IMR-90 (cell line): ENCODE results near the gene XYLB. TPM values are rescaled to one million over a fixed set of nuclear protein-coding genes. Genes with fewer than 3 reads are reported as not detected.

Source experiments
- ATAC-seq: fragments of 200-7000 bp; cut with Tn5 transposase; 2 replicates; pipeline ENCODE4 v1.9.1; 2020; ENCODE audit warnings: low read depth, mild to moderate bottlenecking, moderate library complexity
- BruUV-seq: library from RNA; stranded (reverse); fragments of 400-500 nt; replicated peaks from 2 replicates; lab custom pipeline; 2021; lab: Mats Ljungman, UMichigan
- CTCF ChIA-PET: fragments of 300-600 bp; formaldehyde crosslinking; extraction: SDS; loops from one replicate; lab custom pipeline; 2021; ENCODE audit warnings: antibody characterized with exemption; lab: Yijun Ruan, JAX
- POLR2A ChIA-PET: fragments of 300-600 bp; sonication (Branson Sonifier 250); formaldehyde crosslinking; loops from one replicate; lab custom pipeline; 2022; ENCODE audit warnings: antibody characterized with exemption; ENCODE audit not compliant: unreplicated experiment; lab: Charles Lee
- DNase-seq: peaks from one replicate; pipeline ENCODE4 v3.0.0; 2013
- H2AFZ ChIP-seq: replicated peaks from 2 replicates; pipeline ENCODE3; 2013; ENCODE audit warnings: low read length, mild to moderate bottlenecking; ENCODE audit not compliant: poor library complexity
- H2AK5ac ChIP-seq: 2 replicates; pipeline ENCODE4 v1.6.1; 2013; ENCODE audit warnings: low read depth, low read length, inconsistent platforms
- H2AK9ac ChIP-seq: replicated peaks from 2 replicates; pipeline ENCODE3; 2013; ENCODE audit warnings: mild to moderate bottlenecking, low read depth, low read length, moderate library complexity; ENCODE audit not compliant: poor library complexity
- H2BK120ac ChIP-seq: 2 replicates; pipeline ENCODE4 v1.6.1; 2013; ENCODE audit warnings: low read depth, low read length, inconsistent platforms
- H2BK15ac ChIP-seq: 3 replicates; pipeline ENCODE4 v1.6.1; 2013; ENCODE audit warnings: low read depth, low read length, inconsistent platforms
- H2BK20ac ChIP-seq: 2 replicates; pipeline ENCODE4 v1.6.1; 2013; ENCODE audit warnings: low read depth, mild to moderate bottlenecking, inconsistent platforms, low read length, moderate library complexity
- H2BK5ac ChIP-seq: 2 replicates; pipeline ENCODE4 v1.6.1; 2013; ENCODE audit warnings: mild to moderate bottlenecking, low read depth, low read length, inconsistent platforms; ENCODE audit not compliant: poor library complexity, severe bottlenecking
- H3K14ac ChIP-seq: replicated peaks from 2 replicates; pipeline ENCODE4 v1.6.1; 2013; ENCODE audit warnings: low read depth, low read length, inconsistent platforms
- H3K18ac ChIP-seq: 2 replicates; pipeline ENCODE4 v1.6.1; 2013; ENCODE audit warnings: low read depth, low read length, control low read depth
- H3K23ac ChIP-seq: 2 replicates; pipeline ENCODE4 v1.6.1; 2013; ENCODE audit warnings: low read depth, low read length, inconsistent platforms
- H3K27ac ChIP-seq: 2 replicates; pipeline ENCODE4 v1.5.1; 2013; ENCODE audit warnings: mild to moderate bottlenecking, control low read depth, low read length; ENCODE audit not compliant: insufficient read depth
- H3K27me3 ChIP-seq: 2 replicates; pipeline ENCODE4 v1.6.1; 2013; ENCODE audit warnings: low read length; ENCODE audit not compliant: control insufficient read depth, insufficient read depth
- H3K36me3 ChIP-seq: 2 replicates; pipeline ENCODE4 v1.6.1; 2013; ENCODE audit warnings: low read length, mixed read lengths; ENCODE audit not compliant: control insufficient read depth, insufficient read depth
- H3K4ac ChIP-seq: 2 replicates; pipeline ENCODE4 v1.6.1; 2013; ENCODE audit warnings: low read depth, low read length, inconsistent platforms
- H3K4me1 ChIP-seq: 2 replicates; pipeline ENCODE4 v1.6.1; 2013; ENCODE audit warnings: low read length, mixed read lengths; ENCODE audit not compliant: control insufficient read depth, insufficient read depth
- H3K4me2 ChIP-seq: 2 replicates; pipeline ENCODE4 v1.6.1; 2013; ENCODE audit warnings: low read depth, mild to moderate bottlenecking, control low read depth, low read length, moderate library complexity
- H3K4me3 ChIP-seq: 2 replicates; pipeline ENCODE4 v1.5.1; 2013; ENCODE audit warnings: low read depth, mild to moderate bottlenecking, control low read depth, low read length, moderate library complexity; ENCODE audit not compliant: insufficient read depth
- H3K56ac ChIP-seq: 2 replicates; pipeline ENCODE4 v1.6.1; 2013; ENCODE audit warnings: low read length, inconsistent platforms; ENCODE audit not compliant: insufficient read depth; ENCODE audit errors: extremely low read depth
- H3K79me1 ChIP-seq, 2 experiments: 2 replicates each; pipeline ENCODE4 v1.6.1; 2013; ENCODE audit warnings: low read length in 2 of 2, inconsistent platforms in 1 of 2, low read depth in 1 of 2
- H3K9ac ChIP-seq: 2 replicates; pipeline ENCODE4 v1.6.1; 2013; ENCODE audit warnings: low read depth, low read length, control low read depth
- H3K9me1 ChIP-seq: 2 replicates; pipeline ENCODE4 v1.6.1; 2013; ENCODE audit warnings: low read length, inconsistent platforms; ENCODE audit not compliant: insufficient read depth
- H3K9me3 ChIP-seq: 2 replicates; pipeline ENCODE4 v1.6.1; 2013; ENCODE audit warnings: low read length; ENCODE audit not compliant: control insufficient read depth, insufficient read depth
- H4K20me1 ChIP-seq: 2 replicates; pipeline ENCODE4 v1.6.1; 2013; ENCODE audit warnings: low read length, inconsistent platforms; ENCODE audit not compliant: insufficient read depth
- H4K5ac ChIP-seq: 2 replicates; pipeline ENCODE4 v1.6.1; 2013; ENCODE audit warnings: mild to moderate bottlenecking, low read depth, low read length, control low read depth
- H4K8ac ChIP-seq, 2 experiments: 2 replicates each; pipeline ENCODE4 v1.6.1; 2013; ENCODE audit warnings: low read depth in 2 of 2, low read length in 2 of 2, control low read depth in 1 of 2, inconsistent platforms in 1 of 2
- H4K91ac ChIP-seq: 2 replicates; pipeline ENCODE4 v1.6.1; 2013; ENCODE audit warnings: low read depth, low read length, inconsistent platforms; ENCODE audit not compliant: insufficient read depth
- BHLHE40 ChIP-seq: fragments of 150-350 bp; IDR thresholded peaks from 2 replicates; pipeline ENCODE4 v1.6.1; 2016; ENCODE audit warnings: mild to moderate bottlenecking, low read depth, low read length
- CEBPB ChIP-seq: IDR thresholded peaks from 2 replicates; pipeline ENCODE4 v1.6.1; 2012; ENCODE audit warnings: low read depth, low read length, improper control_type of control experiment
- CHD1 ChIP-seq: IDR thresholded peaks from 2 replicates; pipeline ENCODE4 v1.6.1; 2012; ENCODE audit warnings: low read depth, low read length, improper control_type of control experiment
- FOS ChIP-seq: fragments of 150-350 bp; IDR thresholded peaks from 2 replicates; pipeline ENCODE4 v1.6.1; 2016; ENCODE audit warnings: low read depth, low read length
- MAFK ChIP-seq: IDR thresholded peaks from 2 replicates; pipeline ENCODE4 v1.6.1; 2012; ENCODE audit warnings: low read depth, low read length, improper control_type of control experiment
- MAZ ChIP-seq: IDR thresholded peaks from 2 replicates; pipeline ENCODE4 v1.6.1; 2012; ENCODE audit warnings: low read depth, mild to moderate bottlenecking, low read length, improper control_type of control experiment, moderate library complexity, borderline replicate concordance
- MXI1 ChIP-seq: IDR thresholded peaks from 2 replicates; pipeline ENCODE4 v1.6.1; 2012; ENCODE audit warnings: low read depth, mild to moderate bottlenecking, low read length, moderate library complexity, borderline replicate concordance
- NFE2L2 ChIP-seq: fragments of 150-350 bp; IDR thresholded peaks from 2 replicates; pipeline ENCODE4 v1.6.1; 2016; ENCODE audit warnings: low read depth, mild to moderate bottlenecking, low read length
- POLR2A ChIP-seq: IDR thresholded peaks from 2 replicates; pipeline ENCODE4 v1.6.1; 2012; ENCODE audit warnings: mild to moderate bottlenecking, low read depth, low read length
- RAD21 ChIP-seq: IDR thresholded peaks from 2 replicates; pipeline ENCODE4 v1.6.1; 2012; ENCODE audit warnings: low read length, improper control_type of control experiment
- RCOR1 ChIP-seq: IDR thresholded peaks from 2 replicates; pipeline ENCODE4 v1.6.1; 2012; ENCODE audit warnings: mild to moderate bottlenecking, low read length, improper control_type of control experiment; ENCODE audit not compliant: insufficient replicate concordance
- RFX5 ChIP-seq: IDR thresholded peaks from 2 replicates; pipeline ENCODE4 v1.8.0; 2012; ENCODE audit warnings: low read depth, mild to moderate bottlenecking, low read length, moderate library complexity
- SMC3 ChIP-seq: fragments of 150-350 bp; IDR thresholded peaks from 2 replicates; pipeline ENCODE4 v1.6.1; 2016; ENCODE audit warnings: low read depth, mild to moderate bottlenecking, antibody characterized with exemption, low read length, moderate library complexity
- USF2 ChIP-seq: fragments of 150-350 bp; IDR thresholded peaks from 2 replicates; pipeline ENCODE4 v1.6.1; 2017; ENCODE audit warnings: mild to moderate bottlenecking, antibody characterized with exemption, low read length, low read depth
- WGBS, 2 experiments: methylation state at CpG; one replicate each; pipeline versions ENCODE4 v1.1.5 to v1.1.7; 2013; ENCODE audit warnings: missing lambda C conversion rate in 2 of 2; ENCODE audit not compliant: insufficient read length in 1 of 2; ENCODE audit errors: extremely low coverage in 2 of 2; 5-methylcytosine and 5-hydroxymethylcytosine counted together
- dilution Hi-C: fragments of 300-500 bp; cut with HindIII; formaldehyde crosslinking; loops from one replicate; pipeline ENCODE4 v1.14.3; 2018; ENCODE audit warnings: low sequenced_read_pairs; ENCODE audit not compliant: unreplicated experiment
- in situ Hi-C: fragments of 300-500 bp; cut with MboI; formaldehyde crosslinking; loops from 3 replicates; pipeline ENCODE4 v1.14.3; 2019; ENCODE audit warnings: low sequenced_read_pairs, inconsistent platforms, mixed read lengths
- intact Hi-C: fragments of 100-400 bp; cut with micrococcal nuclease; formaldehyde crosslinking; loops from 2 replicates; pipeline ENCODE4 v1.10.0; 2022
- polyA plus RNA-seq, 3 experiments: library from polyadenylated mRNA; depleted of rRNA; stranded (reverse); fragments of >200 nt; gene quantifications; 2 replicates each; pipeline ENCODE4 v1.2.3, GENCODE V29; 2012; ENCODE audit warnings: low replicate concordance in 1 of 3
- total RNA-seq: library from RNA; depleted of rRNA; stranded (reverse); fragments of >200 nt; gene quantifications from 2 replicates; pipeline ENCODE4 v1.2.3, GENCODE V29; 2012
- TF ChIP-seq, protein P1 (sequence below): conservative IDR thresholded peaks from 2 replicates; pipeline ENCODE4 v1.5.1; 2012; ENCODE audit warnings: mild to moderate bottlenecking, low read depth, low read length, improper control_type of control experiment
- TF ChIP-seq, protein P2 (sequence below): fragments of 150-350 bp; IDR thresholded peaks from 2 replicates; pipeline ENCODE4 v1.6.1; 2016; ENCODE audit warnings: low read depth, mild to moderate bottlenecking, low read length, moderate library complexity, borderline replicate concordance

XYLB gene
- total and polyA plus RNA-seq, 2 of the 4 experiments (the other 2 are of a cell fraction), result 3.0 to 3.4 TPM

DNA sequence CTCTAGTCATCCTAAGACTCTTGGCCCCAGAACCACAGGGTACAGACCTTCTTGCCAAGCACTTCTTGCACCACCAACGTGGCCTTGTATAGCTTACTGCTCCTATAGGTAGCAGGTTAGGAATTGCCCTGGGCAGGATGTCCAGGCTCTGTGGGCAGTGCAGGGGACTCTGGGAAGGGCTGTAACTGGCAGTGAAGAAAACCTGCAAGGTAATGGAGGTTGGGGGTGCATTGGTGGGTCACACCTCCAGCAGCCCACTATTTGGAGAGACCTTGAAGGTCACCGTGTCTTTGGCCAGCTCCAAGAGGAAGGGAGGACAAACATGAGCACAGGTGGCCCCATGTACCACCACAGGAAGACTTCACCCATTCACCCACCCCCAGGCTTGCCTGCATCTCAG is 21.3 kb upstream of the XYLB start:
- Histone ChIP-seq H3K56ac (no peak overlapping the region), H2AK5ac (no peak overlapping the region), H4K20me1 (no peaks in the 10 kb centered on the region), H3K4me3 (no peak overlapping the region), H3K27ac (no peak overlapping the region), H3K23ac (no peak overlapping the region), H3K36me3 (no peaks in the 10 kb centered on the region), H2BK20ac (no peak overlapping the region), H4K8ac (no peak overlapping the region), H2AK9ac (no peak overlapping the region), H4K5ac (no peak overlapping the region), H3K9me3 (no peaks in the 10 kb centered on the region; the same call in none of the 2 replicates), H2BK120ac (no peak overlapping the region), H3K18ac (no peak overlapping the region), H2AFZ (no peak overlapping the region), H3K4me2 (no peak overlapping the region), H2BK15ac (no peak overlapping the region), H3K14ac (no peak overlapping the region), H3K4me1 (no peaks in the 10 kb centered on the region), H3K79me1 (no peaks in the 10 kb centered on the region), H3K27me3 (no peaks in the 10 kb centered on the region; the same call in 1 of the 2 replicates), H4K91ac (no peak overlapping the region), H3K9ac (no peak overlapping the region), H3K9me1 (no peaks in the 10 kb centered on the region), H3K4ac (no peak overlapping the region), H2BK5ac (no peak overlapping the region)
- POLR2A ChIA-PET, result no interaction called here
- WGBS, 2 experiments, result no CpG with 5 or more reads among the region's 2 CpGs
- CTCF ChIA-PET, result interaction anchor here (1.8 kb wide), 1 partner anchor 21 kb away, joined by 4 read pairs; the partner anchor contains the start of gene XYLB
- dilution Hi-C loops (no loop called here), in situ Hi-C loops (no loop called here), intact Hi-C loops (no loop called here)
- BruUV-seq, result no TSS peak
- TF ChIP-seq CEBPB, result no peak
- TF ChIP-seq BHLHE40, result no peak
- no peak for TF ChIP-seq MAZ
- no peak for TF ChIP-seq NFE2L2
- TF ChIP-seq RCOR1, result no peak
- no peak for TF ChIP-seq MXI1
- TF ChIP-seq, protein P1, sequence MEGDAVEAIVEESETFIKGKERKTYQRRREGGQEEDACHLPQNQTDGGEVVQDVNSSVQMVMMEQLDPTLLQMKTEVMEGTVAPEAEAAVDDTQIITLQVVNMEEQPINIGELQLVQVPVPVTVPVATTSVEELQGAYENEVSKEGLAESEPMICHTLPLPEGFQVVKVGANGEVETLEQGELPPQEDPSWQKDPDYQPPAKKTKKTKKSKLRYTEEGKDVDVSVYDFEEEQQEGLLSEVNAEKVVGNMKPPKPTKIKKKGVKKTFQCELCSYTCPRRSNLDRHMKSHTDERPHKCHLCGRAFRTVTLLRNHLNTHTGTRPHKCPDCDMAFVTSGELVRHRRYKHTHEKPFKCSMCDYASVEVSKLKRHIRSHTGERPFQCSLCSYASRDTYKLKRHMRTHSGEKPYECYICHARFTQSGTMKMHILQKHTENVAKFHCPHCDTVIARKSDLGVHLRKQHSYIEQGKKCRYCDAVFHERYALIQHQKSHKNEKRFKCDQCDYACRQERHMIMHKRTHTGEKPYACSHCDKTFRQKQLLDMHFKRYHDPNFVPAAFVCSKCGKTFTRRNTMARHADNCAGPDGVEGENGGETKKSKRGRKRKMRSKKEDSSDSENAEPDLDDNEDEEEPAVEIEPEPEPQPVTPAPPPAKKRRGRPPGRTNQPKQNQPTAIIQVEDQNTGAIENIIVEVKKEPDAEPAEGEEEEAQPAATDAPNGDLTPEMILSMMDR, result no peak
- TF ChIP-seq MAFK, result no peak
- no peak for TF ChIP-seq FOS
- no peak for TF ChIP-seq RFX5
- TF ChIP-seq CHD1, result no peak
- no peak for TF ChIP-seq POLR2A
- no peak for TF ChIP-seq USF2
- TF ChIP-seq RAD21, result no peak
- TF ChIP-seq, protein P2, sequence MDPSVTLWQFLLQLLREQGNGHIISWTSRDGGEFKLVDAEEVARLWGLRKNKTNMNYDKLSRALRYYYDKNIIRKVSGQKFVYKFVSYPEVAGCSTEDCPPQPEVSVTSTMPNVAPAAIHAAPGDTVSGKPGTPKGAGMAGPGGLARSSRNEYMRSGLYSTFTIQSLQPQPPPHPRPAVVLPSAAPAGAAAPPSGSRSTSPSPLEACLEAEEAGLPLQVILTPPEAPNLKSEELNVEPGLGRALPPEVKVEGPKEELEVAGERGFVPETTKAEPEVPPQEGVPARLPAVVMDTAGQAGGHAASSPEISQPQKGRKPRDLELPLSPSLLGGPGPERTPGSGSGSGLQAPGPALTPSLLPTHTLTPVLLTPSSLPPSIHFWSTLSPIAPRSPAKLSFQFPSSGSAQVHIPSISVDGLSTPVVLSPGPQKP, result no peak
- TF ChIP-seq SMC3, result no peak
- DNase-seq (no peak), ATAC-seq (no peak)
